Measurements from ENCODE around the gene KDM6A. TPM values are rescaled to one million over a fixed set of nuclear protein-coding genes. Genes with fewer than 3 reads are reported as not detected.
"Not testable (repeated sequence)": the region's sequence is repeated elsewhere in the genome, so short reads cannot be mapped to it uniquely, and the experiment has no call there.

Gene KDM6A
- polyA plus RNA-seq, 4 donors: 9.5 to 31.0 (median 14.4) TPM

- Histone ChIP-seq H3K4me3 (ENCODE audit: low read depth in 1 of 3, low read length in 3 of 3) (no peak overlapping the region), H3K27ac (ENCODE audit: low read depth in 1 of 3, low read length in 2 of 3) (no peak overlapping the region), H3K27me3 (ENCODE audit: control insufficient read depth in 3 of 3, insufficient read depth in 3 of 3, low read length in 3 of 3) (no peaks in the 10 kb centered on the region), H3K36me3 (ENCODE audit: control insufficient read depth in 3 of 3, insufficient read depth in 2 of 3, low read depth in 1 of 3, low read length in 3 of 3) (peaks cover 0 to 13% (median 5%) of the 10 kb centered on the region in 3 donors), H3K4me1 (ENCODE audit: control insufficient read depth in 3 of 3, insufficient read depth in 2 of 3, low read depth in 1 of 3, low read length in 2 of 3) (no peaks in the 10 kb centered on the region), H3K9me3 (ENCODE audit: control insufficient read depth in 2 of 2, insufficient read depth in 1 of 2, low read depth in 1 of 2, low read length in 1 of 2) (no peaks in the 10 kb centered on the region)
- WGBS, 3 donors: 75 to 95% (median 92%) methylated on average over 2 of the region's 2 CpGs
- FAIRE-seq (no peak), DNase-seq (no peak)
These were observed 183.6 kb downstream of the KDM6A start for GRCh38 chrX:45056428-45057145.

GRCh38 chrX:45059906-45060305 is 186.9 kb downstream of the KDM6A start:
- peaks cover 0 to 13% (median 10%) of the 10 kb centered on the region in 3 donors for H3K36me3 ChIP-seq (ENCODE audit: control insufficient read depth in 3 of 3, insufficient read depth in 2 of 3, low read depth in 1 of 3, low read length in 3 of 3)
- not testable (repeated sequence) for FAIRE-seq

GRCh38 chrX:45063319-45064095 is 190.5 kb downstream of the KDM6A start:
- no peak for FAIRE-seq
- no peak overlapping the region for H3K27ac ChIP-seq (ENCODE audit: low read depth in 1 of 3, low read length in 2 of 3)
- H3K27me3 ChIP-seq (ENCODE audit: control insufficient read depth in 3 of 3, insufficient read depth in 3 of 3, low read length in 3 of 3): no peaks in the 10 kb centered on the region
- peaks cover 0 to 18% (median 10%) of the 10 kb centered on the region in 3 donors for H3K36me3 ChIP-seq (ENCODE audit: control insufficient read depth in 3 of 3, insufficient read depth in 2 of 3, low read depth in 1 of 3, low read length in 3 of 3)
- no peak for DNase-seq
- no peak overlapping the region for H3K4me3 ChIP-seq (ENCODE audit: low read depth in 1 of 3, low read length in 3 of 3)
- 91 to 96% (median 93%) methylated on average over 11 of the region's 11 CpGs for WGBS, 3 donors
- no peaks in the 10 kb centered on the region for H3K4me1 ChIP-seq (ENCODE audit: control insufficient read depth in 3 of 3, insufficient read depth in 2 of 3, low read depth in 1 of 3, low read length in 2 of 3)
- no peaks in the 10 kb centered on the region for H3K9me3 ChIP-seq (ENCODE audit: control insufficient read depth in 2 of 2, insufficient read depth in 1 of 2, low read depth in 1 of 2, low read length in 1 of 2)

More at GRCh38 chrX:45059906-45060305, 186.9 kb downstream of the KDM6A start:
- DNase-seq; H3K4me3 ChIP-seq (ENCODE audit: low read depth in 1 of 3, low read length in 3 of 3); H3K27me3 ChIP-seq (ENCODE audit: control insufficient read depth in 3 of 3, insufficient read depth in 3 of 3, low read length in 3 of 3); H3K4me1 ChIP-seq (ENCODE audit: control insufficient read depth in 3 of 3, insufficient read depth in 2 of 3, low read depth in 1 of 3, low read length in 2 of 3); H3K27ac ChIP-seq (ENCODE audit: low read depth in 1 of 3, low read length in 2 of 3); H3K9me3 ChIP-seq (ENCODE audit: control insufficient read depth in 2 of 2, insufficient read depth in 1 of 2, low read depth in 1 of 2, low read length in 1 of 2): not testable (repeated sequence)
- WGBS, 3 donors: 50 to 75% (median 69%) methylated on average over 2 of the region's 2 CpGs

GRCh38 chrX:45068569-45068968 is 195.6 kb downstream of the KDM6A start:
- peaks cover 0 to 9% (median 9%) of the 10 kb centered on the region in 3 donors for H3K36me3 ChIP-seq (ENCODE audit: control insufficient read depth in 3 of 3, insufficient read depth in 2 of 3, low read depth in 1 of 3, low read length in 3 of 3)
- WGBS, 3 donors: 77 to 89% (median 79%) methylated on average over 4 of the region's 4 CpGs
- peak; percentile 3 to 32 for DNase-seq
- no peak for FAIRE-seq
- H3K27ac ChIP-seq (ENCODE audit: low read depth in 1 of 3, low read length in 2 of 3): peak overlapping the region in 1 of 3 donors; percentile 31
- no peaks in the 10 kb centered on the region for H3K9me3 ChIP-seq (ENCODE audit: control insufficient read depth in 2 of 2, insufficient read depth in 1 of 2, low read depth in 1 of 2, low read length in 1 of 2)
- H3K27me3 ChIP-seq (ENCODE audit: control insufficient read depth in 3 of 3, insufficient read depth in 3 of 3, low read length in 3 of 3): no peaks in the 10 kb centered on the region
- no peaks in the 10 kb centered on the region for H3K4me1 ChIP-seq (ENCODE audit: control insufficient read depth in 3 of 3, insufficient read depth in 2 of 3, low read depth in 1 of 3, low read length in 2 of 3)
- H3K4me3 ChIP-seq (ENCODE audit: low read depth in 1 of 3, low read length in 3 of 3): no peak overlapping the region

GRCh38 chrX:45070116-45071007 is 197.4 kb downstream of the KDM6A start:
- peaks cover 0 to 8% (median 5%) of the 10 kb centered on the region in 3 donors for H3K36me3 ChIP-seq (ENCODE audit: control insufficient read depth in 3 of 3, insufficient read depth in 2 of 3, low read depth in 1 of 3, low read length in 3 of 3)
- DNase-seq (peak; percentile 19 to 42), FAIRE-seq (no peak)
- no peaks in the 10 kb centered on the region for H3K9me3 ChIP-seq (ENCODE audit: control insufficient read depth in 2 of 2, insufficient read depth in 1 of 2, low read depth in 1 of 2, low read length in 1 of 2)
- no peaks in the 10 kb centered on the region for H3K27me3 ChIP-seq (ENCODE audit: control insufficient read depth in 3 of 3, insufficient read depth in 3 of 3, low read length in 3 of 3)
- H3K4me3 ChIP-seq (ENCODE audit: low read depth in 1 of 3, low read length in 3 of 3): no peak overlapping the region
- 17 to 39% (median 28%) methylated on average over 2 of the region's 2 CpGs for WGBS, 3 donors
- H3K27ac ChIP-seq (ENCODE audit: low read depth in 1 of 3, low read length in 2 of 3): no peak overlapping the region
- H3K4me1 ChIP-seq (ENCODE audit: control insufficient read depth in 3 of 3, insufficient read depth in 2 of 3, low read depth in 1 of 3, low read length in 2 of 3): no peaks in the 10 kb centered on the region

- not testable (repeated sequence) for H3K36me3 ChIP-seq (ENCODE audit: control insufficient read depth in 3 of 3, insufficient read depth in 2 of 3, low read depth in 1 of 3, low read length in 3 of 3); FAIRE-seq; DNase-seq; H3K9me3 ChIP-seq (ENCODE audit: control insufficient read depth in 2 of 2, insufficient read depth in 1 of 2, low read depth in 1 of 2, low read length in 1 of 2); H3K27me3 ChIP-seq (ENCODE audit: control insufficient read depth in 3 of 3, insufficient read depth in 3 of 3, low read length in 3 of 3); H3K4me3 ChIP-seq (ENCODE audit: low read depth in 1 of 3, low read length in 3 of 3); H3K4me1 ChIP-seq (ENCODE audit: control insufficient read depth in 3 of 3, insufficient read depth in 2 of 3, low read depth in 1 of 3, low read length in 2 of 3); H3K27ac ChIP-seq (ENCODE audit: low read depth in 1 of 3, low read length in 2 of 3)
- WGBS, 3 donors: 98 to 99% (median 99%) methylated on average over 4 of the region's 4 CpGs
These were observed 200.0 kb downstream of the KDM6A start for GRCh38 chrX:45073011-45073410.

- Histone ChIP-seq H3K4me3 (ENCODE audit: low read depth in 1 of 3, low read length in 3 of 3) (no peak overlapping the region), H3K27me3 (ENCODE audit: control insufficient read depth in 3 of 3, insufficient read depth in 3 of 3, low read length in 3 of 3) (no peaks in the 10 kb centered on the region), H3K4me1 (ENCODE audit: control insufficient read depth in 3 of 3, insufficient read depth in 2 of 3, low read depth in 1 of 3, low read length in 2 of 3) (no peaks in the 10 kb centered on the region), H3K36me3 (ENCODE audit: control insufficient read depth in 3 of 3, insufficient read depth in 2 of 3, low read depth in 1 of 3, low read length in 3 of 3) (peaks cover 0 to 8% (median 3%) of the 10 kb centered on the region in 3 donors), H3K9me3 (ENCODE audit: control insufficient read depth in 2 of 2, insufficient read depth in 1 of 2, low read depth in 1 of 2, low read length in 1 of 2) (no peaks in the 10 kb centered on the region), H3K27ac (ENCODE audit: low read depth in 1 of 3, low read length in 2 of 3) (no peak overlapping the region)
- DNase-seq: no peak
- WGBS, 3 donors: 72 to 93% (median 86%) methylated on average over 2 of the region's 2 CpGs
- peak; percentile 15 for FAIRE-seq
These were observed 204.9 kb downstream of the KDM6A start for GRCh38 chrX:45077748-45078424.
